Measurements from ENCODE around the gene UVRAG.

GRCh38 chr11:75898871-75899270, 83.9 kb downstream of the UVRAG start:
- TF ChIP-seq CTCF (IDR thresholded peaks at IDR 0.05), result no peak
- no peak for TF ChIP-seq POLR2A (IDR thresholded peaks at IDR 0.05)

Data from lower leg skin (tissue), 3 donors.